ENCODE measurements around the gene HOXA2. TPM values are rescaled to one million over a fixed set of nuclear protein-coding genes. Genes with fewer than 3 reads are reported as not detected.

HOXA2 gene
- total RNA-seq, 1 experiment from 2014 or later = 3.2 TPM

DNA sequence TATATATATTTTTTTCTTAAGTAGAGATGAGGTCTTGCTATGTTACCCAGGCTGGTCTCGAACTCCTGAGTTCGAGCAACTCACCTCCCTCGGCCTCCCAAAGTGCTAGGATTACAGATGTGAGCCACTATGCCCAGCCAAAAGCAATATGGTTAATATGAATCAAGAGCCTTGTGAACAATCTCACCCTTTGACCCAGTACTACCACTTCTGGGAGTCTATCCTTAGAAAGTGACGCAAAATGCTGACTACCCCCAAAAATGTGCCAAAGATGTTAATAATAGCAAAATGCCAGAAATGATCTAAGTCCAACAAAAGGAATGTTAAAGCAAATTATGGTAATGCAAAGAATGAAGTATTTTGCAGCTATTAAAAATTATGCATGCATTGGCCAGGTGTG, 51.0 kb downstream of the HOXA2 start:
- CTCF ChIA-PET = no interaction called here
- Mint-ChIP-seq H3K4me3 (ENCODE audit: low read depth, unreplicated experiment) (no peak overlapping the region), H3K4me1 (ENCODE audit: low read depth, unreplicated experiment) (peaks cover 7% of the 10 kb centered on the region), H3K27ac (ENCODE audit: unreplicated experiment) (no peak overlapping the region), H3K27me3 (ENCODE audit: unreplicated experiment) (no peaks in the 10 kb centered on the region), H3K36me3 (ENCODE audit: insufficient read depth, unreplicated experiment) (no peaks in the 10 kb centered on the region), H3K9me3 (ENCODE audit: low read depth, unreplicated experiment) (no peaks in the 10 kb centered on the region)
- no peak for DNase-seq
- TF ChIP-seq, protein P1, sequence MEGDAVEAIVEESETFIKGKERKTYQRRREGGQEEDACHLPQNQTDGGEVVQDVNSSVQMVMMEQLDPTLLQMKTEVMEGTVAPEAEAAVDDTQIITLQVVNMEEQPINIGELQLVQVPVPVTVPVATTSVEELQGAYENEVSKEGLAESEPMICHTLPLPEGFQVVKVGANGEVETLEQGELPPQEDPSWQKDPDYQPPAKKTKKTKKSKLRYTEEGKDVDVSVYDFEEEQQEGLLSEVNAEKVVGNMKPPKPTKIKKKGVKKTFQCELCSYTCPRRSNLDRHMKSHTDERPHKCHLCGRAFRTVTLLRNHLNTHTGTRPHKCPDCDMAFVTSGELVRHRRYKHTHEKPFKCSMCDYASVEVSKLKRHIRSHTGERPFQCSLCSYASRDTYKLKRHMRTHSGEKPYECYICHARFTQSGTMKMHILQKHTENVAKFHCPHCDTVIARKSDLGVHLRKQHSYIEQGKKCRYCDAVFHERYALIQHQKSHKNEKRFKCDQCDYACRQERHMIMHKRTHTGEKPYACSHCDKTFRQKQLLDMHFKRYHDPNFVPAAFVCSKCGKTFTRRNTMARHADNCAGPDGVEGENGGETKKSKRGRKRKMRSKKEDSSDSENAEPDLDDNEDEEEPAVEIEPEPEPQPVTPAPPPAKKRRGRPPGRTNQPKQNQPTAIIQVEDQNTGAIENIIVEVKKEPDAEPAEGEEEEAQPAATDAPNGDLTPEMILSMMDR (IDR thresholded peaks at IDR 0.05; ENCODE audit: unreplicated experiment) = no peak
- BruUV-seq (replicated peaks) = no TSS peak
- intact Hi-C loops (cut with micrococcal nuclease; ENCODE audit: unreplicated experiment) = no loop called here

Other genes with a start within 250 kb of the HOXA2 start
- 68.1 and 83.1 TPM in 2 replicates for gene SKAP2, start 238.1 kb downstream of the HOXA2 start, total RNA-seq (2022)
- gene HOXA1, start 6.7 kb downstream of the HOXA2 start, total RNA-seq (2022) = 0.24 and 0.44 TPM in 2 replicates
- gene HOXA4, start 28.1 kb upstream of the HOXA2 start, total RNA-seq (2022) = 1.0 and 1.2 TPM in 2 replicates
- gene HOXA5, start 41.0 kb upstream of the HOXA2 start, total RNA-seq (2022) = 8.3 and 10.6 TPM in 2 replicates
- gene HOXA6, start 45.1 kb upstream of the HOXA2 start, total RNA-seq (2022) = 11.4 and 12.4 TPM in 2 replicates
- 15.9 and 20.9 TPM in 2 replicates for gene HOXA3, start 49.9 kb upstream of the HOXA2 start, total RNA-seq (2022)
- gene HOXA7, start 54.0 kb upstream of the HOXA2 start, total RNA-seq (2022) = not detected in 2 replicates
- 1.7 and 2.5 TPM in 2 replicates for gene HOXA9, start 62.9 kb upstream of the HOXA2 start, total RNA-seq (2022)
- gene HOXA10, start 71.6 kb upstream of the HOXA2 start, total RNA-seq (2022) = 11.8 and 12.1 TPM in 2 replicates
- gene HOXA11, start 82.5 kb upstream of the HOXA2 start, total RNA-seq (2022) = 0.39 and 0.54 TPM in 2 replicates
- gene HOXA13, start 97.4 kb upstream of the HOXA2 start, total RNA-seq (2022) = 1.3 and 1.6 TPM in 2 replicates
- gene EVX1, start 140.1 kb upstream of the HOXA2 start, total RNA-seq (2022) = not detected in 2 replicates

Measured in Calu3 (cell line).